ENCODE results near the gene PUM2.
A peak's percentile ranks its signal among the peaks of the same experiment; 100 is the strongest.
"Not testable (repeated sequence)": the region's sequence is repeated elsewhere in the genome, so short reads cannot be mapped to it uniquely, and the experiment has no call there.

Gene PUM2, protein sequence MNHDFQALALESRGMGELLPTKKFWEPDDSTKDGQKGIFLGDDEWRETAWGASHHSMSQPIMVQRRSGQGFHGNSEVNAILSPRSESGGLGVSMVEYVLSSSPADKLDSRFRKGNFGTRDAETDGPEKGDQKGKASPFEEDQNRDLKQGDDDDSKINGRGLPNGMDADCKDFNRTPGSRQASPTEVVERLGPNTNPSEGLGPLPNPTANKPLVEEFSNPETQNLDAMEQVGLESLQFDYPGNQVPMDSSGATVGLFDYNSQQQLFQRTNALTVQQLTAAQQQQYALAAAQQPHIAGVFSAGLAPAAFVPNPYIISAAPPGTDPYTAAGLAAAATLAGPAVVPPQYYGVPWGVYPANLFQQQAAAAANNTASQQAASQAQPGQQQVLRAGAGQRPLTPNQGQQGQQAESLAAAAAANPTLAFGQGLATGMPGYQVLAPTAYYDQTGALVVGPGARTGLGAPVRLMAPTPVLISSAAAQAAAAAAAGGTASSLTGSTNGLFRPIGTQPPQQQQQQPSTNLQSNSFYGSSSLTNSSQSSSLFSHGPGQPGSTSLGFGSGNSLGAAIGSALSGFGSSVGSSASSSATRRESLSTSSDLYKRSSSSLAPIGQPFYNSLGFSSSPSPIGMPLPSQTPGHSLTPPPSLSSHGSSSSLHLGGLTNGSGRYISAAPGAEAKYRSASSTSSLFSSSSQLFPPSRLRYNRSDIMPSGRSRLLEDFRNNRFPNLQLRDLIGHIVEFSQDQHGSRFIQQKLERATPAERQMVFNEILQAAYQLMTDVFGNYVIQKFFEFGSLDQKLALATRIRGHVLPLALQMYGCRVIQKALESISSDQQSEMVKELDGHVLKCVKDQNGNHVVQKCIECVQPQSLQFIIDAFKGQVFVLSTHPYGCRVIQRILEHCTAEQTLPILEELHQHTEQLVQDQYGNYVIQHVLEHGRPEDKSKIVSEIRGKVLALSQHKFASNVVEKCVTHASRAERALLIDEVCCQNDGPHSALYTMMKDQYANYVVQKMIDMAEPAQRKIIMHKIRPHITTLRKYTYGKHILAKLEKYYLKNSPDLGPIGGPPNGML

GRCh38 chr2:20350753-20351554, at the start of gene PUM2:
TSS of gene PUM2 (minus strand) at chr2:20350844. CDS start at chr2:20327360, 23,484 bp downstream.
- DNase-seq (ENCODE audit: low spot score) = peak; percentile 72

DNA sequence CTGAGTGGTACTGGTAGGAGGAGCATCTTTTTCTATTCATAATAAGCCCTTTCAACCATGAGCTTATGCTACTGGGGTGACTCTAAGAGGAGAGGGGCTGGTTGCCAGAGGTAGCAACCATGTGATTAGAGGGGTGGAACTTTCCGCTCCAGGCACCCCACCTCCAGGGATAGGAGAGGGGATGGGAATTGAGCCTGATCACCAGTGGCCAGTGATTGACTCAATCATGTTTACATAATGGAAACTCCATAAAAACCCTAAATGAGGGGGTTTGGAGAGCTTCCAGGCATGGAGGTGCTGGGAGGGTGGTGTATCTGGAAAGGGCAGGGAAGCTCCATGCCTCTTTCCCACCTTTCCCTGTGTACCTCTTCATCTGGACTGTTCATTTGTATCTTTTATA, 49.7 kb upstream of the PUM2 start:
- DNase-seq (ENCODE audit: low spot score) = no peak

GRCh38 chr2:20398956-20399567, 48.4 kb upstream of the PUM2 start:
- no peak for DNase-seq (ENCODE audit: low spot score)

DNA sequence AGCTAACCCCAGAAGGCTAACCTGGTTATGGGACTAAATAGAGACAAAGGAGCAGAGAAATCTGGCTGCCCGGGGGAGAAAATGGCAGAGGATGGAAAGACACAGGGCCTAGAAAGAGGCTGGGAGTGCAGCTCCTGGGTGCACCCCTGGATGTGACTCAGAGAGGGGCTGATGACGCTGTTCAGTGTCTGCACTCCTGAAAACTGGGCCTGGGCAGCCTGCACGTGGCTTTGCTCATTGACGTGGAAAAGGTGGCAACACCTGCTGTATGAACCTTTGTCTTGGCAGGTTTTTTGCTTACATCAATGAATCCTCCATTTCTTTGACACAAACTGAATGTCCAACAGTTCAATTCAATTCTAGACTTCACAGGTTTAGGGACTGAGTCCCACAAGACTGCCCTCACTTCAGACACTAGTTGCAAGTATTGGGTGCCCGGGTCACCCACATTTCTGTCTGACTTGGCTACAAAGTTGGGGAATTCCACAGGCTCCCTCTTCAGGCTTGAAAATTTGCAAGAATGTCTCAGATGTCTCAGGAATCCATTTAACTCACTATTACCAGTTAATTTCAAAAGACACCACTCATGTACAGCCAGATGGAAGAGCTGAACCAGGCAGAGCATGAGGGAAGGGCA, 47.3 kb upstream of the PUM2 start:
- DNase-seq (ENCODE audit: low spot score) = no peak

GRCh38 chr2:20396356-20397000, 45.8 kb upstream of the PUM2 start:
- DNase-seq (ENCODE audit: low spot score) = no peak

DNA sequence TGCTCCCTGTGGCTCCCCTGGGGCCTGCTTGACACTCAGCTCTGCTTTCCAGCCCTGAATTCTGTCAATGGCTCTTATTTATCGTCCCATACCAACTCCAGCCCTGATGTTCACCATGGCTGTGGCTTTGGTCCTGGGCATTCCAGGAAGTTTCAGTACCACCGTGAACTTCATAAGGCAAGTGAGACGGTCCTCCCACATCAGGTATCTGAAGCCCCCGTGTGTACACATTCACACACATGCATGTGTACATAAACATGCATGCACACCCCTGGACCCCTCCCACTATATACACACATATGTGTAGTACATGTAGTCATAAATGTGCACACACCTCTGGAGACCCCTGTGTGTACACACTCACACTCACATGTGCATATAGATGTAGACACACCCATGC, 43.3 kb upstream of the PUM2 start:
- DNase-seq (ENCODE audit: low spot score) = no peak

DNA sequence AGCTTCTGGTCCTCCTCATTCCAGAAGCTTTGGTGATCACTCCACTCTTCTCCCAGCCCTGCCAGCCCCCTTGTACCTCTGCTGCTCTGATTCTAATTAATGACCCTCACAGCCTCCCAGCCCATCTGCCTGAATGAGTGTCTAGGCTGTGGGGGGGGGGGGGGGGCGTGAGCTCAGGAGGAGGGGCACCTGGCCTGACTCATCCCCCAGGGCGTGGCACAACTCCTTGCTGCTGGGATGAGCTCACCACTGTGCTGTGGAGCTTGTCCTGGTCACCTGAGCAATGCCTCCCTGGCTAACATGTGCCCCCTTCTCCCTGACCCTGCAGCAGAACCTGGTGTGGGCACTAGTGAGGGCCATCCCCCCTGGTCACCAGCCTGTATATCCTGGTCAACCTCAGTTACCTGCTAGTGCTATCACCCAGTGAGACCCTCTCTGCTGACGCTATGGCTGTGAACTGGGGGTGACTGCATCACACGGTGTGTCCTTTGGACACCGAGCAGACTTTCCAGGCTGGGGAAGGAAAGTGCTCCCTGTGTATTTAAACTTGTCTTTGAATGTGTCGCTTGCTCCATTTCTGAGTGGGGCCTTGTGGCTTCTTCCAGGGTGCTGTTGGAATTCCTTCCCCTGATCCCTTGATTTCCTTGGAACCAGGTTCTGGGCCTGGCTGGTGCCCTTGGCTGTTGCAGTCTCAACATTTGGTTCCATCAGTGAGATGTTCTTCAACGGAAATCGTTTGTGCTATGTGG, 41.5 kb upstream of the PUM2 start:
- DNase-seq (ENCODE audit: low spot score) = no peak

DNA sequence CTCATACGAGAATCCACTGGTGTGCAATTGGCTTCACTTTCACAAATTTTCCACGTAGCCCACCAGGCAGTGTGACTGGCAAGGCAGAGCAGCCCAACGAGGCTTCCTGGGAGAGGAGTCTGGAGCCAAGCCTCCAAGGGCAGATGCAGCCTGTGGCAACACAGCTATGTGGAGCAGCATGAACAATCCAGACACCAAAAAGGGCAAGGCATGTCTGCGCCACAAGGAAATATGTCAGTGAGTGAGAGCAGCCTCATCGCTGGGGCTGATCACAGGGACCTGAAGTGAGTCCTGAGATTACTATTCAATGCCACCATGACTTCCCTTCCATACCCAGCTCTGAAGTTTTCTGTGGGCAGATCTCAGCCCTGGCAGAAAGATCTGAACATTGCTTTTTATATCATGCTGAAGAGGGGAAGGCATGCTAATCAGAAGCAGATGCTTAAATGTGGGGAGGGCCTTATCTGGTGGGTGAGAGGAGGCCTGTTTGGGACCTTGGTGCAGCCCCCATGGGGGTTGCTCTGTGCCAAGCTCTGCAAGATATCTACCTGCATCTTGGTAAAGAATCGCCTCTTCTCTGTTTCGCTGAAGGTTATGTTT, 40.0 kb upstream of the PUM2 start:
- no peak for DNase-seq (ENCODE audit: low spot score)

- no peak for DNase-seq (ENCODE audit: low spot score)
These were observed 34.3 kb upstream of the PUM2 start for GRCh38 chr2:20384953-20385352.

- no peak for DNase-seq (ENCODE audit: low spot score)
These were observed 32.5 kb upstream of the PUM2 start for GRCh38 chr2:20382965-20383810.

DNA sequence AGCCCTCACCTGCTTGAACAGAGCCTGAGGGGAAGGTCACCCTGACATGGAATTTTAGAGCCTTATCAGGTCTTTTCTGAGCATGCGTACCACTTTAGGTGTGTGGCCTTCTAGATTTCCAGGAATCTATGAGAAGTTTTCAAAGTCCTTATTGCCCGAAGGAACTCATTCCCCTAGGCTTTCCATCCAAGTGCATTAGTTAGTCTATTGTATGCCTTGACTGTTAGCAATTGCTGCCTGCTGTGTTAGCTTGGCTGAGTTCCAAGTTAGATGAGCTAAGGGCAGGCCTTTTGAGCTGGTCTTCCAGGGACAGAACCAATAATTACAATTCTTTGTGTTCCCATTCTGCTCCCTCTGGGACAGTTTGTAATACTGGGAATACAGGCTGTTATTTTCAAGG, 30.8 kb upstream of the PUM2 start:
- DNase-seq (ENCODE audit: low spot score) = no peak

GRCh38 chr2:20378891-20379519, 28.4 kb upstream of the PUM2 start:
- DNase-seq (ENCODE audit: low spot score) = peak; percentile 59

DNA sequence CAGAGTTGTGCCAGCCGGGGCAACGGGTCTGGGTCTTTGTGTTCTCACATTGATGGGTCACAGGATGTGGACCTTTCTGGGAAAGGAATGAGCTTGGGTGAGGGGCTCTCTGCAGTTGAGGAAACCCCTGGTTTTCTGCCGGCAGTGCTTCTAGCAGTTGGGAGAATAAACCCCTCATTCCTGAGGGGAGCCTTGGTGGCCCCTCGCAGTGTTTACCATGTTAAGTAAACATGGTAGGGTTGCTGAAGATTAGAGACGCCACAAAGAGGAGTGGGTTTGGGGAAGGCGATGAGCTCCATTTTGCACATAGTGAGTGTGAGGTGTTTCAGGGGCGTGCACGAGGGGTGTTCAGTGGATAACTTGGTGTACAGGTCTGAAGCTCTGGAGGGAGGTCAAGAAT, 27.7 kb upstream of the PUM2 start:
- no peak for DNase-seq (ENCODE audit: low spot score)

DNA sequence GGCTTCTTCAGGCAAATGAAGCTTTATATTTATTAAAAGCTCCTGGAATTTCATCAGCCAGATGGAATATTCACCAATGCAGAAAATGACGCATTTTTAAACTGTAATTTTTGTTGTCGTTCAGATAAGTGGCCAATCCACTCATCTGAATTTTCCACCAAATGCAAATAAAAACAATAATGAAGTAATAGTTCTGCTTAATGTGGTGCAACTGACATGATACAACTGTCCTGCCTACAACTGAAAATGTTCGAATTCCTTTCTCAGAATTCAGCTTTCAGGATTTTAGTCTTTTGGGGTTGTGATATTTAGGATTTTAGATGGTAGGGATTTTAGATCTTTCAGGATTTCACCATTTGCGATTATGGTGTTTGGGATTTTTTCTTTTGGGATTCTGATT, 27.1 kb upstream of the PUM2 start:
- no peak for DNase-seq (ENCODE audit: low spot score)

DNA sequence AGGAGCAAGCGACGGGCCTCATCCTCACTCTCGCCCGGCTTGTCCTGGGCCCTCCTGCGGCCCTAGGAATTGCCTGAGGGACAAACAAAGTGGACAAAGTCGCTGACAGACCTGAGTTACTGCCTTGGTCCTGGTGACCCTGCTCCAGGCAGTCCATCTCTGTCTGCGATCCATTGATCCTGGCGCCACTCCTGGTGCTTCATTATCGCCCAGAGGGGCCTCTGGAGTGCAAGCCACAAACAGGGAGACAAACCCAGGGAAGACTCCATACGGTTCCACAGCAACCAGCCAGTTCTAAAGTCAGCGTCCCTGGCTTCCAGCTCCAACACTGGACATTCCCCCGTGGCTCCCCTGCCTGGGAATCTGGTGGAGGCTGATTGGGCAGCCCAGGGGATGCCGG, 24.3 kb upstream of the PUM2 start:
- not testable (repeated sequence) for DNase-seq (ENCODE audit: low spot score)

DNA sequence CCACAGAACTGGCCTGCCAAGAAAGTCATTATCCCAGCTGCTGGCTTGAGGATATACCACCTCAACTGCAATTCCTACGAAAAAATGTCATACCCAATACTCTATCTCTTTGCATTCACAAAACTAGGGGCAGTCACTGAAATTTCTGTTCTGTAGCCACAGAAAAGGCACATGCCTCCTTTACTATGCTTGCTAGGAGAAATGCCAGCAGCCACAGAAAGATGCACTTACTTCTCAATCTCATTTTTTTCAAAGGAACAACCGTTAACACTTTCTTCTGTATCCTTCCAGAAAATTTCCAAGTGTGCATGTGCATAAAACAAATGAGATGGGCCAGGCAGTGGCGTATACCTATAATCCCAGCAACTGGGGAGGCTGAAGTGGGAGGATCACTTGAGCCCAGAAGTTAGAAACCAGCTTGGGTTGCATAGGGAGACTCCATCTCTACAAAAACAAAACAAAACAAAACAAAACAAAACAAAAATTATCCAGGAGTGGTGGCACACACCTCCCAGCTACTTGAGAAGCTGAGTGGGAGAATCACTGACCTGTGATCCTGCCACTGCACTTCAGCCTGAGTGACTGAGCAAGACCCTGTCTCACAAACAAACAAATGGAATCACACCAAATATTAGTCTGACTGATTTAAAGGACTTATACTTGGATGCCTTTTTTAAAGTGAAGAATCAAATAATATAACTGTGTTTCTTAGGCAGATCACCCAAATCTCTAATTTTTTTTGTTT, 22.4 kb upstream of the PUM2 start:
- no peak for DNase-seq (ENCODE audit: low spot score)

- DNase-seq (ENCODE audit: low spot score) = no peak
These were observed 20.8 kb upstream of the PUM2 start for GRCh38 chr2:20371323-20372025.

All from HuH-7.5 (cell line).